Stimulated activated CD4-positive, alpha-beta T cell treated with anti-CD3 and anti-CD28 coated beads, TNF-alpha, amount 100 ng/mL, for 4 hours (primary cell): Measurements from ENCODE around the gene EPX.

ENCODE experiments used
- DNase-seq, 3 experiments: peaks; one replicate each; pipeline ENCODE4 v3.0.0-alpha.2; 2020; ENCODE audit warnings: low read depth in 3 of 3

EPX gene

DNA sequence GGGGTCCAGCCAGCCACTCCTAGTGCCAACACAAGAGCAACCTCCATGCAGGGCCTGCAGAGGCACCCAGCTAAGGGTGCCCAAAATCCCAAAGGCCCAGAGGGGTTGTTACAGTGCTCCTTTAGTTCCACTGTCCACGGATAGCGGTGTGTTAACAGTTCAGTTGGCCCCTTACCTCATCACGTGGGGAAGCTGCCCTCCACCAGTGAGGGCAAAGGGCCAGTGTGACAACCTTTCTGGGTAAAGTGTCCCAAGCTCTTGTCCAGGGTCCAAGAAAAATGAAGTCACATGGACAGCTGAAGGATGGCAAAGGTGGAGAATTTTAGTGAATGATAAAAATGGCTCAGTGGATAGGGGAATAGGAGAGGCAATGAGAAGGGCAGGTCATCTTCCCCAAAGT lies 35.2 kb downstream of the EPX start:
- no peak for DNase-seq

DNA sequence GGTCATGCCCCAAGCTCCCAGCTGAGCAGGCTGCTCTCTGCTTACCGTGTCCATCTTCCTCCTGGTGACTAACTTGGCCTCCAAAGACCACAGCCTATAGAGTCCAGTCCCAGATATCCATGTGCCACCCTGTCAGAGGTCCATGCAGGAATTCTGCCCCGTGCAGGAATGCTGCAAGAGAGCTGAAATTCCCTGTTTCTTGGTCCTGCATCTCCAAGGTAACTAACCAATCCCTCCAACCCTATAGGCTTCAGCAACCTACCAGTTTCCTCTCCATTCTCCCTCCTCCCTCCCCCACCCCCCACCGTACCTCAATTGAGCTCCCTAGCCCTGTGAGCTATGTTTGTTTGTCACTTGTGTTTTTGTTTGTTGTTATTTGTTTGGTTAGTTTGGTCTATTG lies 36.2 kb downstream of the EPX start:
- DNase-seq: no peak

DNA sequence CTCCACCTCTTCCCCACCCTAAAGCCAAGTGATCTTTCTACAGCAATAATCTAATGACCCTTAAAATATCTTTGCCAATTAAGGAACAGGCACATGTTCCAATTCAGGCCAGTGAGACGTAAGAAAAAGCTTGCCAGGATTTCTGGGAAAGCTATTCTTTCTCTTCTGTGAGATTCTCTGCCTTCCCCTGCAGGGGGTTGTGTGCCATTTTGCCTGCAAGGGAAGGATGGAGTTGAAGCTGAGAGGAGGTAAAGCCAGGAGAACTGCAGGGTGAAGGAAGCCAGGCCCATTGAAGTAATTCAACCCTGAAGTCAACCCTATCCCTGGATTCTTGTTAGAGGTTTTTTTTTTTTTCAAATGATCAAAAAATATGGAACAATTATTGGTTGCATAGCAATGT lies 36.9 kb downstream of the EPX start:
- no peak for DNase-seq

DNA sequence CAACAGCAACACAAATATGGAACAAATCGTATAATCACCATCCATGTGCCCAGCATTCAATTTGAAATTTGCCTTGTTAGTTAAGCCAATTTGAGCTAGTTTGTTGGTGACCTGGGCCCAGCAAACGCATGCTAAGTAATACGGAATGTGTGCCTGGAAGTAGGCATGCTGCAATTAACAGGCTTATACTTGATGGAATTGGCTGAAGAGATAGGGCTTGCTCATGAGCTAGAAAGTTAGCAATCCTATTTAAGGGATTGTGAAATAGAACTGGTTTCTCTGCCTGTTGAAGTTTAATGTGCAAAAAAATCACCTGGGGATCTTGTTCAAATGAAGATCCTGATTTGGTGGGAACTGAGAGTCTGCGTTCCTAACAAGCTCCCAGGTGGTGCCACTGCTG lies 37.4 kb downstream of the EPX start:
- DNase-seq: no peak

DNA sequence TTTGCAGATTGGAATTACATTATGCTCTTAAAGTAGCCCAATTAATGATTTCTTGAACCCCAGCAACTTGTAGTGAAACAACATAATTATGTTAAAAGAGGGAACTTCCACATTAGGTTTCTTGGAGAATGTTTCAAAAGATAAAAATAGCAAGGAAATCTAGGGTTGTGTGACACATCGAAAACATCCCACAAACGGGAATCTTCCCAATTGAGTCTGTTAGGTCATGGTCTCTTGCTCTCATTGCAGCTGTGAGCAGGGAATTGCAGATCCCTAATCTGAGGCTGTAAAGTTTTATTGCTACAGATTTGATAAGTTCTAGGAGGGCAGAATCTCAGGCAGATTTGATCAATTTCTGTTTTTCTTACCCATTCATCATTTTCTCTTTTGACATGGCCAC lies 39.1 kb downstream of the EPX start:
- DNase-seq: no peak

DNA sequence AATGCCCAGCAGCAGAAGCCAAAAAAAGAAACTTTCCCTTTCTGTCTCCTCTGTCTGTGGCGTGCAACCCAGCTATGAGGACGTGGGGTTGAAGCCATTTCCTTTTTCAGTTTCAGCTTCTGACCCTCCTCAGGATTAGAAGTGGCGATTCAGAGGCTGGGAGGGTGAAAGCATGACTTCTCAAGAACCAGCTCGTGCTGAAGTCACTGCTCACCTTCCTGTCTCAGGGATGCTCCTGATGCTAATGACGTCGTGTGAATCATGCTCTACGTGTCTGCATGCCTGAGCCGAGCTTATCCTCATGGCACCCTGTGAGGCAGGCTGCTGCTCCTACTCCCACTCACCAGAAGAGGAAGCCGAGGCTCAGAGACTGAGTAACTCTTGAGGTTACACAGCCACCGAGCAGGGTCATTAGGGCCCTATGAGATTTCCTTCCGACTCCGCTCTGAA lies 40.2 kb downstream of the EPX start:
- DNase-seq: no peak

DNA sequence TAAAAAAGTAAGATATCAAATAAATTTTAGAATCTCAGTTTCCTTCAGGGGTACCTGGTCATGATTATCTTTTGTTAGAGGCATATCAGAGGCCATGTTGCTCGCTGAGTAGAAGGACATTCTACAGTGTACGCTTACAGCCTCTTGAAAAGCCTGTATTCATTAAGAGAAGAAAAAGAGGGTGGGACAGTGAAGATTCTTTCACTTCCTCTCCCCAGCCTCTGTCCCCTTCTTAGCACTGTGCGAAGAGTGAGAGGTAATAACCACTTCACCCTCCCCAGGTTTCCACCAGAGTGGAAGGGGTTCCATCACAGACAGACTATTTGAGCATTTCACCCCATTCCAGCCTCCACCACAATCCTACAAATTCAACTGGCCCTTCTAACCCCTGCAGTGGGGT lies 41.0 kb downstream of the EPX start:
- DNase-seq: no peak

DNA sequence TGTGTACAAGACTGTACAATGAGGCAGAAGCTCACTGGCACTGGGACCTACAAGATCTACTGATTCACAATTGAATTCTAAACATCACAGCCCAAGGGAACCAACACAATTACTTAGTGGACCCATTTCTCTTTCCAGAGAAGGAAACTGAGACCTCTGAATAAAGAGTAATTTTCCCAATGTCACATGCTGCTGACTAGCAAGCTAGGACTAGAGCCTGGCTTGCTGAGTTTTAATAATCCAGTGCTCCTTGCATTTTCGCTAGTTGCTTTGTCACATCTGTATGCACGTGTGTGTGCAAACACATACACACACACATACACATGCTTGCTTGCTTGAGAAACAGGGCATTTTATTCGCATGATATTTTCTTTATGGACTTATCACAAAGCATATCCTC lies 42.0 kb downstream of the EPX start:
- DNase-seq: no peak

DNA sequence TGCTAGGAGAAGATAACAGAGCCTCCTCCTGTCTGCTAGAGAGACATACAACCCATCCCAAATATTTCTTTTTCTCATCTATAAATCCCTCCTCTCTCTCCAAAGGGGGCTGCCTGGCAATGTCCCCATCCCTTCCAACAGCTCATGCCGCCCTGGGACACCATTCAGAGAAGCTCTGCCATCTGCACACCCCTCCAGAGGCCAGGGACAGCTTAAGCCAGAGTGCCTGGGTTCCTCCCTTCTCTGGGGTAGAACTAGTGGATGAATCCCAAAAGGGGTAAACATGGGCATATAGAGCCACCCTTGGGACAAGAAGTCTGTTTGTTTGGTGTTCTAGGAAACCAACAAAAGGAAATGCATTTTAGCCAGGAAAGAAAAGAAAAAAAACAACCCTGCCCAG lies 43.3 kb downstream of the EPX start:
- DNase-seq: no peak

DNA sequence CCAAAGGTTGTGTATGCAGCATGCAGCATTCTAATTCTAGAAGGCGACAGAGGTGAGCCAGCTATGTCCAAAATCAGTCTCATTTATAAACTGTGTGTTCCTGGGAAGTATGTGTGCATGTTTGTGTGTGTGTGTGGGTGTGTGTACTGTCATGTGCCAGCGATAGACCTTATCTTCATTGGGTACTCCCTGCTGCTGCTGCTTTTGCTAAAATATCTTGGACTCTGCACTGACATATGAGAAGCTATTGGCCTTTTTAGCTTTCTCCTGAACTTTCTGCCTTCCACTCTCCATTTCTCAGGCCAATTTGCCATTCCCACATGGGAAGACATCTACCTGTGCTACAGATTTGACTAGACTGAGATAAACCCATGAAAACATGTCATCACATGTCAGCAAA lies 43.9 kb downstream of the EPX start:
- DNase-seq: no peak

DNA sequence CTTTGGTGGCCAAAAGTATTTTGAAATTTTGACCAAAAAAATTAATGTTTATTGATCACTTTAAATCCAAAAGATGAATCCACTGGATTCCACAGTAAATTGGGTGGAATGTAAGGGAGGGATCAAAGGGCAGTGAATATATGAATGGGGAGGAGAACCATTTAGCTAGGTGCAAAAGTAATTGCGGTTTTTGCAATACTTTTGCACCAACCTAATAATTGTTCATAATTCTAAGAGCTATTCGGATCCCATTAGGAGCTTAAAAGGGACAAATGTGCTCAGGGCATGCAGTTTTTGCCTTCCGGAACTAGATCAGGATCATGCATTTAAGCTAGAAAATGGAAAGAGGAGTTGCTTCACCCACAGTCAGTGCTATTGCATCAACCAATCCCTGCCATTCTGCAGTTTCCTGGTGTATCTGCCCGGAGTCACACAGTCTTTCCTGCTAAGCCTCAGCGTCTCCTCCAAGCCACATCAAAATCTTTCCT lies 45.7 kb downstream of the EPX start, which contains the start of gene LPO:
Gene LPO (plus strand): TSS at position 438 of the 488 bp plus-strand sequence. CDS start 4,396 bp downstream, outside the sequence.
- no peak for DNase-seq

DNA sequence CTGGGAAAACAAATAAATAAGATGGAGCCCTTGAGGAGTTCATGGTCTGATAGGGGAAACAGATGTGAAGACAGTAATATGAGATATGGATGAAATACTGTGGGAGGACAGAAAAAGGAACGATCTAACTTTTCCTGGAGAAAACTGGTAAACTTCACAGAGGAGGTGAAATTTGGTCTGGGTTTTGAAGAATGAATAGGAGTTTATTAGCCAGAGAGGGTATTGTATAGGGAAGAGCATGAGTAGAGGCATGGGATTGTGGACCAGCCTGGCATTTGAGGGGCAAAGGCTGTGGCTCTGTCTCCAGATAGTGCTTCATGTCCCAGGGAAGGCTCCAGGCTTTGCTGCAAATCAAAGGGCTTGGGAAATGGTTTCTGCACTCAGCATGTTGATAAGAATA lies 47.5 kb downstream of the EPX start:
- DNase-seq: no peak

DNA sequence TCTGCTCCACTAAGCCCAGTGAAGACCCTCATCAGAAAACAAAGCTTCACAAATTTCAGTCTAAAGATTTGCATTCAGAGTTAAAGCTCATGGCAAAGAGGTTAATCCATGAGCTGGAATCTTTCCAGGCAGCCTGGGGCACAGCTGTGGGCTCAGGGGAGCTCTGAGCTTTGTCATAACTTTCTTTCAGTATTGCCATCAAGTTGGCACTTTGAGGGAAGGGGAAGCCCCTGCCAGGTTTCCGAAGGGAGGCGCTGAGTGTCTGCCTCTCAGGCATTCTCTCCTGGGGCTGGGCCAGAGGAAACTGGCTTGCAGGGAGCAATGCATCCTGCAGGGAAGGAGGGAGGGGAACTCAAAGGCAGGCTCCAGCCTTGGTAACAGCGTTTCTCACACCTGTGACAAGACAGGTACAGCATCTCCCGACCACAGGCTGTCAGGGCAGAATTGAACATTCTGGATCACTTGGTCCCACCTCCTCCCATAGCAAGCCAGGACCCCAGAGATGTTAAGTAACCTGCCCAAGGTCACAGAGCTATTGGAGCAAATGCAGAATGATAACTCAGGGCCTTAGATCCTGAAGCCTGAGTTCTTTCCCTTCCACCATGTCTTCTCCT lies 49.8 kb downstream of the EPX start:
- DNase-seq: no peak

DNA sequence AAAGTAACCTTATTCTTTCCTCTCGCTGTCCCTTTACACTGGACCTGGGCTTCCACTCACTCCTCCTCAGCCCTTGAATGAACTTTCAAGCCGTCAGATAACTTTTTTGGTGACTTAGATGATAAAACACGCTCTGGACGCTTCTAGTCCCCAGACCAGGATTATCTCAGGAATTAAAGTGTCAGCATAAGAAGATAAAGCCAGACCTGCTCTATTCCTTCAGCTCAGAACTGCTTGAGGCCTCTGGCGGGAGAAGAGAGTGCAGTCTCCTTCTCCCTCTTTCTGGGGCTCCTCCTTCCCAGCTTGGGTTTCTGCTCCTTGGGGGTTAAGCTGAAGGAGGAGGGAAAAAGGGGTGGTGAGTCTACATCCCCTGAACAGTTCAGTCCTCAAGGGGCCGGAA lies 52.4 kb downstream of the EPX start:
- DNase-seq: no peak

DNA sequence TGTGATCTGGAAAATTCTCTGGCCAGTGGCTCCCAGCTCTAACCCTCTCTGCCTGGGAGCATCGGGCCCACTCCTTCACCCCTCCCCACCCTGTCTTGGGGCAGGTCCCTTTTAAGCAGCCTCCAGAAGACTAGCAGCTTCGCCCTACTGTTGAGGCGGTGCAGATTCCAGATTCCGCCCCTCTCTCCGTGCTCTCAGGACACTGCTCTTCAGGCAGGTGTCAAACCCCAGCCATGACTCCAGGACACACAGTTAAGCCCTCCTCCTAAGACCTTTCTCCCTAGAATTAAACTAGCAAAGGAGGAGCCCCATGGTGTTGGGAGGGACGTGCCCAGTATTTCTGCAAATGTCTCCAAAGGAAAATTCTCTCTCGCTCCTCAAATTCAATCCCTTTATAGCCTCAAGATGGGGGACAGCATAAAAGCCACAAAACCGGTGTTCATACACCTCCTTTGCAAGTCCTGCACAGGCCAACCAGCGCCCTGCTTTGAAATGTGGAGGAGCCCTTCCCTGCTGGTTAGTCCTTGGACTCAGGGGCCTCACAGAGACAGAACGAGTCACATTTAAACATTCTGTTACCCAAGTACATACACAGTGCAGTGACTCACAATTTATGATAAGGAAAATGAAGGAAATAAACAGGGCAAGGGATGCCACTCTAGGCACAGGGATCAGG lies 53.0 kb downstream of the EPX start:
- no peak for DNase-seq

DNA sequence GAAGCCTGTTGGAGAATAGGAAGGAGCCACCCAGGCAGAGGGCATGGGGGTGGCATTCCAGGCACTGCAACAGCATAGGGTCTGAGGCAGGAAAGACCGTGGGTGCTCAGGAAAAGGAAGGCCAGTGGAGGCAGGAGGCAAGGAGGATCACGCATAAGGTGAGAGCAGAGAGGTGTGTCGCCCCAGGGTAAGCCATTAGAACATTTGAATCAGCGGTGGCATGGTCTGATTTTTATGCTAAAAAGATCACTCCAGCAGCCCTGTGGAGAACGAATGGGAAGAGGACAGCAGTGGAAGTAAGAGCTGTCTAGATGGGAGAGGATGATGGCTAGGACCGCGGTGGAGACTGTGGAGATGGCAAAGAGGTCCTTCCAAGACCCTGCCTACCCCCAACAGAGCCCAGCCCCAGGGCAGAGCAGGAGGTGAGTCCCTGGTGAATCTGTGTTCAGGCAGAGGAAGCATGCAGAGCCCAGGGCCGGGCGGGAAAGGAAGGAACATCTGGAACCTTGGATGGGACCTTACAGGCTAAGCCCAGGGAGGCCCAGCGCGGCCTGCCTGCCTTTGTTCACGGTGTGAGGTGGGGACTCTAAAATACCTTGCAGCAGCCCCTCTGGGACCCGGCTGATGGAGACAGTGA lies 53.7 kb downstream of the EPX start:
- DNase-seq: no peak

DNA sequence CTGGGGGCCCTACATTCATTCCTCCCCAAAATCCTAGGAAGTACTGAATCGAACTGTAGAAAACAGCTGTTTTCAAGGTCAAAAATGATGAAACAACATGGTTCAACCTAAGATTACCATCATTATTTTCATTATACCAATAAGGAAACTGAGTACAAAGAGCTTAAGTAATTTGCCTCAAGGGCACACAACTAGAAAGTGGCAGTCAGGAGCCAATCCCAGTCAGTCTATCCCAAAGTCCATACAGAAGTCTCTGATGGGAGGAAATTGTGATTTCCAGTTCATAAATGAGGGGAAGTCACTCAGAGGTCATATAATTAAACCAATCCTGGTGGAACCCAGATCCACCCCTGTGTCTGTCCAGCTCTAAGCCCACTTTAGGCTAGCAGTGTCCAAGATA lies 54.3 kb downstream of the EPX start:
- DNase-seq: no peak

DNA sequence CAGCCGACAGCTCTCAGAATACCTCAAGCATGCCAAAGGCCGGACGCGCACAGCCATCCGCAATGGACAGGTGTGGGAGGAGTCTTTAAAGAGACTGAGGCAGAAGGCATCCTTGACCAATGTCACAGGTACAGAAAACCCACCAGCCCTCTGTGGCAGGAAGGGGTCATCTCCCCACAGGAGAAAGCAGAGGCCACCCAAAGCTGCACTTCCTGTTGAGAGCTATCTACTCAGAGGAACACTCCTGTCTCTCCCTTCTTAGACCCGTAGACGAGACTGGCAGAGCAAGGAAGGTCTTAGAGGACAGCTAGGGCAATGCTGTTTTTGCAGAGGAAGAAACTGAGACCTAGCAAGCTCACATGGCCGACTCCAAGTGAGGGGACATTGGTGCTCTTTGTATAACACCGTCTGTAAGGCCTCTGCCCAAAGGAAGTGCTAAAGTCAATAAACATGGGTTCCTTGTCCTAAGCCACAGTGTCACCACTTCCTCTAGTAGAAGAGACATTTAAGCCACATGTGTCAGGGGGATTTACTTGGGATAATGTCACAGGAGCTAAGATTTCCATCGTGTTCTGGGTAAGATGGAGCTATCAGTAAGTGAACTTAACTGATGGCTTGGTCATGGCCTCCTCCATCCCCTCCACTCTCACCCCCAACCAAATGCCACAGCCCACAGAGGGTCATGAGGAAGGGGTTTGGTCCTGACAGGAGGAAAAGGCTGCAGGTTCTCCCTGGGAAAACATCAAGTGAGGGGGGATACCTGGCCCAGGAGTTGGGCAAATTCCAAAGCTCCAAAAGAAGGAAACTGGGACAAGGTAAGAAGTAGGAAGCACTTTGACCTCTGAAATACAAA lies 55.2 kb downstream of the EPX start:
- DNase-seq: no peak

DNA sequence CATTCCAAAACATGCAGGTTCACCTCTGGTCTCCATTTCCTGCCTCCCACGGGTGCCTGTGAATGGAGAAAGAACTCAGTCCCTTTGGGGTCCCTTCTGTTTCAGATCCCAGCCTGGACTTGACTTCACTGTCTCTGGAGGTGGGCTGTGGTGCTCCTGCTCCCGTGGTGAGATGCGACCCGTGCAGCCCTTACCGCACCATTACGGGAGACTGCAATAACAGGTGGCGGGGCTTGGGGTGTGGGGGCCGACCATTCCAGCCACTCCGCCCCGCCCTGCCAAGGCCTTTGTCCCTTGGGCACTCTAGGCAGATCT lies 56.4 kb downstream of the EPX start:
- DNase-seq: no peak

DNA sequence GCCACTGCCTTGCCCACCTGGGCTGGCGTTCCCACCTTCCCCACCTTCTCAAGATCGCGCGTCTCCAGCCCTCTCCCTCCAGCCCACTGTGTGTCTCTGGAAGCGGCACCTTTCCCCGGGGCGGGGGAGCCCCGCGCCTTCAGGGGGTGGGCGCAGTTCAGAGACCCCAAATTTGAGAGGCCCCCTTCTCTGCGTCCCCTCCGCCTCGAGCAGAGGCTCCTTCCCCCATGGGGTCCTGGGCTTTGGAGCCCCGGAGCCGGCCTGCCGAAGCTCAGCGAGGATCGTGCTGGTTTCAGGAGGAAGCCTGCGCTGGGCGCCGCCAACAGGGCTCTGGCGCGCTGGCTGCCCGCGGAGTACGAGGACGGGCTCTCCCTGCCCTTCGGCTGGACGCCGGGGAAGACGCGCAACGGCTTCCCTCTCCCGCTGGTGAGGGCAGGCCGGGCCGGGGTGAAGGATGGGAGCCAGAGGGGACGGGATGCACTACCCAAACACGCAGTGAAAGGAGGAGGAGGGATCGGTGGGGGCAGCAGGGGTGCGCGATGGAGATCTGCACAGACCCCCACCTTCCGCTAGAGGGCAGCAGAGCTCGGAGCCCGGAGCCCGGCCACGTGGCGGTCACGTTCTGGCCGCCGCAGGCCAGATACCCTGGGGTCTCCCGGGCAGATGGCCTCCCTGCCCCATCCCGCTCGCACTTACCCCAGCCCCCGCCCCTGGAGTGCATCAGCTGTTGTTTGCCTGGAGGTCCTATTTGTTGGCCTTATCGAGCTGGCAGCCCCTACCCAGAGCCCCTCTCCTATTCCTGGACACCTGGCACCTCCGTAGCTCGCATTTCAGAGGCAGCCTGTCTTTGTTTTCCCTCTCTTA lies 57.0 kb downstream of the EPX start:
- DNase-seq: peak; percentile 62 to 71 (median 65)

DNA sequence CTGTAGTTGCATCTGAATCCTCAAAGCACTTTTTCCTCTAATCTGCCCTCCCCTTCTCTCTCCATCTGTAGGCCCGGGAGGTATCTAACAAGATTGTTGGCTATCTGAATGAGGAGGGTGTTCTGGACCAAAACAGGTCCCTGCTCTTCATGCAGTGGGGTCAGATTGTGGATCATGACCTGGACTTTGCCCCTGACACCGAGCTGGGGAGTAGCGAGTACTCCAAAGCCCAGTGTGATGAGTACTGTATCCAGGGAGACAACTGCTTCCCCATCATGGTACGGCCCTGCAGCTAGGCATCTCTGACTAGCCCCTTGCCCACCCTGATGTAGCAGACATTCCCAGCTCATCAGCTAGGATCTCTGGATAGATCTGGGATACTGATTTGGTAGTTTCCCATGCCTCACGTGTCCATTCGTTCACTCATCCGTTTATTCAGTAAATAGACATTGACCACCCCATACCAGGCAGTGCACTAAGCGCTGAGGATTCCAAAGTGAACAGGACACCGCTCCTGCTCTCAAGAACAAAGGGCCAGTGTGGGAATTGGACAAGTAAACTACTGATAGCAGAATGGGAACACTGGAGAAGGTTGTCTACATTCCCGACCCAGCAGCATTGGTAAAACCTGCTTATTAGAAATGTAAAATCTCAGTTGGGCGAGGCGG lies 58.0 kb downstream of the EPX start:
- DNase-seq: no peak
